ENCODE data around the gene EPB41L2.

DNA sequence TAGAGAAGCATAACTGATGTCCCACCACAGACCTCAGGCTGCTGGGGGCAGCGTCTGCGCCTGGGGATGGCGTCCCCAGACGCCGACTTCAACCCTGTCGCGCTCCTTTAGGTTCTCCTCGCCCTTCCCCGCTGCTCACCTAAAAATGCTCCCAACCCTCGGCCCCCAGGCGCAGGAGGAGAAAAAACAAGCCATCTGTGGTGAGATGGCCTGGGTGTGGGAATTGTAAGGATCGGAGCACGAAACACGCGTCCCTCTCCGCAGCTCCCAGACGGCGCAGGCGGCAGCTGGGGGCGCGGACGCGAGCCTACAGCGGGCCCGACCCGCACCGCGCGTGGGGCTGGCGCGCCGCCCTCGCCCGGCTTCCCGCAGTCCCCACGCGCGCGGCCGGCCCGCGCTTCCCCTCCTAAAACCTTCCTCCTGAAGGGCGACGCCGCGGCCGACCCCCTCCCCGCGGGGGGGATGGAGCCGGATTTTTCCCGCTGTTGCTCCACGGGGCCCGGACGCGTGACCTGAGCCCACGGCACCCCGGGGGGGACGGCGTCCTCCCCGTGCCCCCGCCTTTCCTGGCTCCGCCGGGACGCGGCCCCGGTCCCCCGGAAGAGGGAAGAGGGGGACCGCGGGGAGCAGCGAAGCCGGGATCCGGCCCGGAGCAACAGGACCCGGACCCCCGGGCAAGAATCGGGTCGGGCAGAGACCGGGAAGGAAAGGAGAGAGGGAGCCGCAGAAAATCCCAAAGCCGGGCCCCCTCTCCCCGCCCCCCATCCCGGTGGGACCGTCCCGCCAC, 611 bp downstream of the EPB41L2 start:
- TF ChIP-seq, protein P1, sequence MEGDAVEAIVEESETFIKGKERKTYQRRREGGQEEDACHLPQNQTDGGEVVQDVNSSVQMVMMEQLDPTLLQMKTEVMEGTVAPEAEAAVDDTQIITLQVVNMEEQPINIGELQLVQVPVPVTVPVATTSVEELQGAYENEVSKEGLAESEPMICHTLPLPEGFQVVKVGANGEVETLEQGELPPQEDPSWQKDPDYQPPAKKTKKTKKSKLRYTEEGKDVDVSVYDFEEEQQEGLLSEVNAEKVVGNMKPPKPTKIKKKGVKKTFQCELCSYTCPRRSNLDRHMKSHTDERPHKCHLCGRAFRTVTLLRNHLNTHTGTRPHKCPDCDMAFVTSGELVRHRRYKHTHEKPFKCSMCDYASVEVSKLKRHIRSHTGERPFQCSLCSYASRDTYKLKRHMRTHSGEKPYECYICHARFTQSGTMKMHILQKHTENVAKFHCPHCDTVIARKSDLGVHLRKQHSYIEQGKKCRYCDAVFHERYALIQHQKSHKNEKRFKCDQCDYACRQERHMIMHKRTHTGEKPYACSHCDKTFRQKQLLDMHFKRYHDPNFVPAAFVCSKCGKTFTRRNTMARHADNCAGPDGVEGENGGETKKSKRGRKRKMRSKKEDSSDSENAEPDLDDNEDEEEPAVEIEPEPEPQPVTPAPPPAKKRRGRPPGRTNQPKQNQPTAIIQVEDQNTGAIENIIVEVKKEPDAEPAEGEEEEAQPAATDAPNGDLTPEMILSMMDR (IDR thresholded peaks at IDR 0.05 in 4 of 5, conservative IDR thresholded peaks at IDR 0.05 in 1 of 5) = no peak
- no peak for TF ChIP-seq POLR2A (IDR thresholded peaks at IDR 0.05)
